Measurements from ENCODE around the gene GABBR1. TPM values are rescaled to one million over a fixed set of nuclear protein-coding genes. Genes with fewer than 3 reads are reported as not detected.

Gene GABBR1
- total RNA-seq, 2 experiments from 2014 or later: 78.4 to 79.9 TPM

GRCh38 chr6:29627755-29628418 is 5.1 kb downstream of the GABBR1 start:
- ATAC-seq (ENCODE audit: poor library complexity) (peak; percentile 16), DNase-seq (peak in 12 of 14 experiments; percentile 17 to 81 (median 52))
- Histone ChIP-seq H3K36me3 (ENCODE audit: insufficient read depth, low read length) (peaks cover 8% of the 10 kb centered on the region), H3K4me1 (ENCODE audit: insufficient read depth, low read length) (peaks cover 38% of the 10 kb centered on the region), H3K4me3 (ENCODE audit: low read length) (peak overlapping the region; percentile 84), H3K27ac (ENCODE audit: low read depth in 1 of 2, low read length in 2 of 2) (peak overlapping the region in 1 of 2 donors; percentile 18), H3K27me3 (ENCODE audit: control insufficient read depth in 1 of 2, insufficient read depth in 2 of 2, low read length in 2 of 2) (no peaks in the 10 kb centered on the region), H3K9me3 (ENCODE audit: control insufficient read depth in 1 of 2, insufficient read depth in 1 of 2, low read length in 2 of 2) (no peaks in the 10 kb centered on the region)
- intact Hi-C loops (cut with DNase I, micrococcal nuclease): loop anchor here in 1 of 2 experiments (1.0 kb wide), 1 partner anchor 22 kb away; no protein-coding TSS in a partner anchor
- POLR2A ChIA-PET: interaction anchor here (0.6 to 2.8 kb wide), 3 partner anchors 14 to 732 kb away, joined by 3 to 14 read pairs (median 4); no protein-coding TSS in a partner anchor
- Mint-ChIP-seq H3K4me1 (ENCODE audit: low read depth) (peaks cover 44% of the 10 kb centered on the region), H3K27me3 (no peaks in the 10 kb centered on the region), H3K36me3 (ENCODE audit: low read depth) (peaks cover 19% of the 10 kb centered on the region), H3K9me3 (no peaks in the 10 kb centered on the region), H3K27ac (peak overlapping the region; percentile 16), H3K4me3 (peak overlapping the region; percentile 91)
- TF ChIP-seq CTCF (IDR thresholded peaks at IDR 0.05): no peak
- CTCF ChIA-PET: interaction anchor here (0.7 to 3.4 kb wide), 6 partner anchors 13 to 26 kb away, joined by 3 to 21 read pairs (median 9); no protein-coding TSS in a partner anchor

GRCh38 chr6:29626948-29627754 is 5.8 kb downstream of the GABBR1 start:
- no peaks in the 10 kb centered on the region for H3K27me3 Mint-ChIP-seq
- H3K4me1 Mint-ChIP-seq (ENCODE audit: low read depth): peaks cover 44% of the 10 kb centered on the region
- Histone ChIP-seq H3K9me3 (ENCODE audit: control insufficient read depth in 1 of 2, insufficient read depth in 1 of 2, low read length in 2 of 2) (no peaks in the 10 kb centered on the region), H3K4me3 (ENCODE audit: low read length) (peak overlapping the region; percentile 84), H3K27ac (ENCODE audit: low read depth in 1 of 2, low read length in 2 of 2) (peak overlapping the region in 1 of 2 donors; percentile 18), H3K27me3 (ENCODE audit: control insufficient read depth in 1 of 2, insufficient read depth in 2 of 2, low read length in 2 of 2) (no peaks in the 10 kb centered on the region), H3K4me1 (ENCODE audit: insufficient read depth, low read length) (peaks cover 35% of the 10 kb centered on the region), H3K36me3 (ENCODE audit: insufficient read depth, low read length) (peaks cover 10% of the 10 kb centered on the region)
- intact Hi-C loops (cut with DNase I, micrococcal nuclease): no loop called here
- ChIA-PET CTCF (interaction anchor here (1.0 to 2.5 kb wide), 3 partner anchors 12 to 27 kb away, joined by 3 to 21 read pairs (median 6); no protein-coding TSS in a partner anchor), POLR2A (interaction anchor here (1.5 to 2.8 kb wide), 2 partner anchors 14 to 22 kb away, joined by 4 to 14 read pairs; no protein-coding TSS in a partner anchor)
- peaks cover 24% of the 10 kb centered on the region for H3K36me3 Mint-ChIP-seq (ENCODE audit: low read depth)
- no peaks in the 10 kb centered on the region for H3K9me3 Mint-ChIP-seq
- H3K4me3 Mint-ChIP-seq: peak overlapping the region; percentile 83
- no peak for ATAC-seq (ENCODE audit: poor library complexity)
- TF ChIP-seq CTCF (IDR thresholded peaks at IDR 0.05): no peak
- peak overlapping the region; percentile 31 for H3K27ac Mint-ChIP-seq
- peak in 1 of 14 experiments; percentile 41 for DNase-seq

GRCh38 chr6:29625337-29625930 is 7.5 kb downstream of the GABBR1 start:
- ChIA-PET POLR2A (interaction anchor here (1.4 kb wide), 1 partner anchor 29 kb away, joined by 3 read pairs; no protein-coding TSS in a partner anchor), CTCF (no interaction called here)
- intact Hi-C loops (cut with DNase I, micrococcal nuclease): no loop called here
- no peaks in the 10 kb centered on the region for H3K9me3 Mint-ChIP-seq
- ATAC-seq (ENCODE audit: poor library complexity) (no peak), DNase-seq (no peak)
- H3K4me1 ChIP-seq (ENCODE audit: insufficient read depth, low read length): peaks cover 21% of the 10 kb centered on the region
- no peaks in the 10 kb centered on the region for H3K27me3 ChIP-seq (ENCODE audit: control insufficient read depth in 1 of 2, insufficient read depth in 2 of 2, low read length in 2 of 2)
- H3K4me3 Mint-ChIP-seq: peak overlapping the region; percentile 31
- no peaks in the 10 kb centered on the region for H3K27me3 Mint-ChIP-seq
- H3K4me1 Mint-ChIP-seq (ENCODE audit: low read depth): peaks cover 26% of the 10 kb centered on the region
- no peaks in the 10 kb centered on the region for H3K9me3 ChIP-seq (ENCODE audit: control insufficient read depth in 1 of 2, insufficient read depth in 1 of 2, low read length in 2 of 2)
- TF ChIP-seq CTCF (IDR thresholded peaks at IDR 0.05): no peak
- H3K36me3 ChIP-seq (ENCODE audit: insufficient read depth, low read length): peaks cover 11% of the 10 kb centered on the region
- peaks cover 33% of the 10 kb centered on the region for H3K36me3 Mint-ChIP-seq (ENCODE audit: low read depth)
- H3K4me3 ChIP-seq (ENCODE audit: low read length): no peak overlapping the region
- H3K27ac Mint-ChIP-seq: no peak overlapping the region
- no peak overlapping the region for H3K27ac ChIP-seq (ENCODE audit: low read depth in 1 of 2, low read length in 2 of 2)
